Measurements from ENCODE around the gene NUTF2.
"Not testable (repeated sequence)": the region's sequence is repeated elsewhere in the genome, so short reads cannot be mapped to it uniquely, and the experiment has no call there.

Gene NUTF2

DNA sequence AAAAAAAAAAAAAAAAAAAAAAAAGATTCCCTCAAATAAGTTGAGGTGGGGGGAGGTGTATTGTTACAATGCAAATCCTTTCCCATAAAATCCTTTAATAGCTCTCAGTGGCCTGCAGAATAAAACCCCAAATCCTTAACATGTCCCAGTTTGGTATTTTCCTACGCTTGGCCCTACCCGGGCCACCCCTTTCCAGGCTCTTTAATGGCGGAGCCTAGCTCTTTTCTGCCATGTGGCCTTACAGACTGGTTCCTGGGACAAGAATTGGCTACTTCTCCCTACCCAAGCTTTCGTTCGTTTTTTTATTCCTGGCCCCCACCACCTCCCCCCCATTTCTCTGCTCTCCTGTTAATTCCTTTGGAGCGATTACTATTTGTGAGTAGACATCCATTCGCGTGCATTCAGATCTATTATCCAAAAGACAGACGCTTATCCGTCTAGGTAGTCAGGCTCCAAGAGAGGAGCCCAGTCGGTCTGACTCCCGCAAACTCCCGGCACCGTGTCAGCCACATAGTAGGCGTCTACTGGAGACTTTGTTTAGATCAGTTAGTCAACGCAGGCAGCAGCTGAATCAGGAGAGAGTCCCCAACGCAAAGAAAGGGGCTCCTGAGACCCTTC, 5.4 kb upstream of the NUTF2 start:
- no peak for DNase-seq

GRCh38 chr16:67841816-67842508, 4.8 kb upstream of the NUTF2 start, which contains the start of gene THAP11:
Gene THAP11, plus strand, starts transcription at chr16:67842320. Its CDS starts 235 bp downstream, at chr16:67842555.
- peak; percentile 97 for DNase-seq

GRCh38 chr16:67842509-67843342, 4.0 kb upstream of the NUTF2 start:
- peak; percentile 72 for DNase-seq

DNA sequence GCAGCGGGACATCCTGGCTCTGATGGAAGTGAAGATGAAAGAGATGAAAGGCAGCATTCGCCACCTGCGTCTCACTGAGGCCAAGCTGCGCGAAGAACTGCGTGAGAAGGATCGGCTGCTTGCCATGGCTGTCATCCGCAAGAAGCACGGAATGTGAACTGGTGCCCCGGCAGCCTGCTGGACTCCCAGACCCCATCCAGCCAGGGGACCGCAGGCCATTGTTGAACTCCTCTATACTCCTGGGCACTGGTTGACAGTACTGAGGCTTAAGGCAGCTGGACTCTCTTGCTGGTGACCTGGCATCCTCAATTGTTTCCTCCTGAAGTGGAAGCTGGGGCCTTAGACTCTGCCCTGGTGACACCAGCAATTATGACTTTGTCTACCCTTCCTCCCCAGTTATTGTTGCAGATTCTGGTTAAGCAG, 3.4 kb upstream of the NUTF2 start:
- no peak for DNase-seq

DNA sequence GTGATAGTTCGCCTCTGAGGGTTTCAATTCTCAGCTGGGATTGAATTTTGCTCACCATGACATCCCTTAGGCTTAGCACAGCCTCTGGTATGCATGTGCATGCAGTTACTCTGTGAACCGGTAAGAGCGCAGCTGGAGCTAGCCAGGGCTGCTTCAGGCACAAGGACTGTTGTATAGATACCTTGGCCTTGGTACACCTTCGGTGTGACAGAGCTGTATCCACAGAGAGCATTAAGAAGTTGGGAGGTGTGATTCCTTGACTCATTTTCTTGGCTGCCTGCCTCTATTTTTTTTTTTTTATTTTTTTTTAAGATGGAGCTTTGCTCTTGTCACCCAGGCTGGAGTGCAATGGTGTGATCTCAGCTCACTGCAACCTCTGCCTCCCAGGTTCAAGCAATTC, 2.2 kb upstream of the NUTF2 start:
- DNase-seq = no peak

DNA sequence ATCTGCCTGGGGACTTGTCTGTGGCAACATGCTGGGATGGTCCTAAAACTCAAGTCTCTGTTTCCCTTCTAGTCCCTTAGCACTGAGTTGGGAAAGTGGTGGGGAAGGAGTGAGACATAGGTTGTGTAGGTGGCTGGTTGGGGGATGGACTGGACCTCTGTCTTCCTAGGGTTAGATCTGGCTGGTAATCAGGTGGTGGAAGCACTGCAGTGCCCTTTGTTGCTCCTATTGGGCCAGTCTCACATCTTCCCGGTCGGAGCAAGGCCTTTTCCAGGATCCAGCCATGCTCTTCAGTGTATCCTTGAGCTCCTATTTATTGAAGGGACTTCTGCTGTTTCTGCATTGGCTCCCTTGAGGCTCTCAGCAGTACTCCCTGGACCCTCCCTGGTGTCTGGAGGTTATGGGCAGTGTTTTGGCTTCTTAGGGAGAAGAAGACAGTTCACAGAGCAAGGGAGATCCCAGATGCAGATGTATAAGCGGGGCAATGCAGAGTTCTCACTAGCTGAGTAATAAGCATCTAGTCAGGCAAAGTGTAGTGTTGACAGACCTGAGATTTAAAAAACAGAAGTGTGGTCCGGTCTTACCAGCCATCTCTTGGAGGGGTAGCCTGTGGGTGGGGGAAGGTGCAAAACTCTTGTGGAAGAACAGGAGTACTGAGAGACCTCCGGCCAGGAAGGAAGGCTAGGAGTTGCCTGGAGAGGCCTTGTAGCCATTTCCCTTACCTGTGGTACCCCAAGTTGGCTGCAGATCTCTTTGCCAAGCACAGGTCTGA, 1.3 kb upstream of the NUTF2 start:
- DNase-seq = peak; percentile 10

DNA sequence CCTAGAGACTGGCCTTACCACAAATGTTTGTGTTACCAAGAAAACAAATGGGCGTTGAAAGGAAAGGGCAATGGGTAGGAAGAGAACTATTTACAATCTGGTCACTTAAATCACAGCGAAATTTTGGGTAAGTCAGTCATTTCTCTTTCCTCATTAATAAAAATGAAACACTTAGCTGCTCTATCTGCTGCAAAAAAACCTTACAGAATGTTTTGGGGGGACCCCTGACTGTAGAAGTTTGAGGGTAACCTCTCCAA, 742 bp upstream of the NUTF2 start:
- peak; percentile 26 for DNase-seq

DNA sequence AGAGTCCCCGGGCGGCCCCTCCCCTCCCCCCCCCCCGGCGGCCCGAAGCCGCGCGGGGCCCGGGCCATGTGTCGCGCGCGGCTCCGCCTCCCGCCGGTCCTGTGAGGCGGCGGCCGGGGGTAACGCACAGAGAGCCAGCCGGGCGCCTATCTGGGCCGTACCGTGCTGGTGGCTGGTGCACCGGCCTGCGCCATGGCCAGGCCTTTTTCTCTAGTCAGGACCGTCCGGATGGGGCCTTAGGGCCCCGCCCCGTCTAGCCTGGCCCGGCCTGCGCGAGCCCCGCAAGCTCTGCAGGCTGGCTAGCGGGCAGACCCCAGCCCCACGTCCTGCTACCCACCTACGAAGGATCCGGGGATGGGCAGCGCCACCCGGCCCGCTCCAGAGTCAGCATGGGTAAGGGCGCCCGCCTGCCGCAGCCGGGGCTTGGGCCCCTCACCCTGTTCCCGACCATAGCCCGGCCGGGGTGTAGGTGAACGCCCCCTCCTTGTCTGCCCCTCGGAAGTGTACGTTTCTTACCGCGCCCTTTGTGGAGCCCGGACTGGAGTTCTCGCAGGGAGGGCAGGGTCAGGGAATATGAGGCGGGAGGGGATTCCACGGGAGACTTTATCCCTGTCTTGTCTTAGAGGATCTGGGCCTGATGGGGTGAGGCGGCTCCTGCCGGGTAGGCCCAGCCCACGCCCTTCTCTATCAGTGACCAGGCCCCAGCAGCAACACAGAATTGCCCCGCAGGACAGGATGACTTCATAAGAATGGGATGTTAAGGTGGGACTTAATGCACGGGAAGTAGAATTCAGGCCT, 530 bp downstream of the NUTF2 start, which contains the start of gene CENPT:
Gene CENPT, minus strand, starts transcription at position 630 of the 798 bp plus-strand sequence. CDS start 13,834 bp downstream, outside the sequence.
- peak; percentile 18 for DNase-seq

GRCh38 chr16:67848118-67848517, 1.4 kb downstream of the NUTF2 start:
- no peak for DNase-seq

DNA sequence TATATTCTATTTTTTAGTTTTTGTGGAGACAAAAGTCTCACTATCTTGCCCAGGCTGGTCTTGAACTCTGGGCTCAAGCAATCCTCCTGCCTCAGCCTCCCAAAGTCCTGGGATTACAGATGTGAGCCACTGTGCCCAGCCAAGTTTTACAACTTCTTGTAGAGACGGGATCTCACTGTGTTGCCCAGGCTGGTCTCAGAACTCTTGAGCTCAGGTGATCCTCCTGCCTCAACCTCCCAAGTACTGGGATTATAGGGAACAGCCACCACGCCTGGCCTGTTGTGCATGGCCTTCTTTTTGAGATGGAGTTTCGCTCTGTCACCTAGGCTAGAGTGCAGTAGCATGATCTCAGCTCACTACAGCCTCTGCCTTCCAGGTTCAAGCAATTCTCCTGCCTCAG, 6.9 kb downstream of the NUTF2 start:
- DNase-seq = no peak

DNA sequence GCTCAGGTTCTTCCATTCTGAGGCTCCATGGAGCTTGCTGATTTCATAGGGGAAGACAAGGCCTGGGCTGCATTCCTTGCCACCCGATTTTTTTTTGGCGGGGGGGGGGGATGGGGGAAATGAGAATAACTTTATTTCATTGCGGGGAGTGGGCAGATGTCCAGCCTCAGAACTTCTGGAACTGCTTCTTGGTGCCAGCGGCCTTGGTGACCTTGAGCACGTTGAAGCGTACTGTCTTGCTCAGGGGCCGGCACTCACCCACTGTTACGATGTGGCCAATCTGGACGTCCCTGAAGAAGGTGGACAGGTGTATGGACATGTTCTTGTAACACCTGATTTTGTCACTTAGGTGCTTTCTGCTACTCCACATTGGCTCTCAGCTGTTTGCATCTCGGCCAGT, 9.1 kb downstream of the NUTF2 start:
- no peak for DNase-seq

DNA sequence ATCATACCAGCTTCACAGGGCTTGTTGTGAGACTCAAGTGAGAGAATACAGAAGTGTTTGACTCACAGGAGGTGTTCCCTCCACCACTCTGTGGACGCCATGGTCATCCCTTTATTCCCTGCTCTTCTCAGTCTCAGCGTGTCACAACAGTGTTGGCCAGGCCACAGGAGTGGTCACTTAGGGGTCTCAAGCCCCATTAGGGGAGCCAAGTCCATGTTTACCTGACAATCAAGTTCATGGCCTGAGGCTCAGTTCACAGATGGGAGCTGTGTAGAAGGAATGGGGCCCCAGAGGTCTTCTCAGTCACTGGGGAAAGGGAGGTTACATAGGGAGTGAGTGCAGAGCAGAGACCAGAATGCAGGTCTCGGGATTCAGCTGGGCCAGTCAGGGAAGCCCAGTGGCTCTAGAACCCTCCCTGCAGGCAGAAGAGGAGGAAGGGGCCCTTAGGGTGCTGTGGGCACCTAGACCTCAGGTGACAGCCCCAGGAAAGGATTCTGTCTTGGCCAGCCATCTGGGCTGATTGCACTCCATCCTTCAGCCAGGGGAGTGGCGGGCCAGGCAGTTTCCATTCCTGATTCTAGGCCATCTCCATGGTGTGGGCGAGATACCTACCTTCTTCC, 10.3 kb downstream of the NUTF2 start:
- DNase-seq = no peak

DNA sequence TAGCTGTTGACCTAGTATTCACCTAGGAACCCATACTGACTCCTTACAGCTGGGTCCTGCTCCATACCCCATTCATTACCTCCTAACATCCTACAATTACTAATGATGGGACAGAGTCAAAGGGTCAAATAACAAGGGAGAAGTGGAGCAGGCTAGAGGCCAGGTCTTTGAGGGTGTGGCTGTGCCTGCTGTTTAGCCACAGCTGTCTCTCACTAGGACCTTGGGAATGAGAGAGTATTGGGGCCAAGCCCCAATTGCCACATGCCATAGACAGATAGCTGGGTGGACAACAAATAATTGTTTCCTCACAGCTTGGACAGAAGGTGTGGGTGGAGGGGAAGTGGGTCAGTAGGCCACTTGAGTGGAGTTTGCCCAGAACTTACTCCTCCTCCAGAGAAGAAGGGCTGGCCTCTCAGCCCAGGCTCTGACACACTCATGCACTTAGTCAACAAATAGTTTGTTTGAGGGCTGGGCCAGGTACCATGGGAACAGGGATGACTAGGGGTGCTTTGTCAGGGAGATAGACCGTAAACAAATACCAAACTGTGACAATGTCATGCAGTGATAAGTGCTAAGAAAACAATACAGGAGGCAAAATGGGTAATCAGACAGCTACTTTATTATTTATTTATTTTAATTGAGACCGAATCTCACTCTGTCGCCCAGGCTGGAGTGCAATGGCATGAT, 11.0 kb downstream of the NUTF2 start:
- peak; percentile 55 for DNase-seq

DNA sequence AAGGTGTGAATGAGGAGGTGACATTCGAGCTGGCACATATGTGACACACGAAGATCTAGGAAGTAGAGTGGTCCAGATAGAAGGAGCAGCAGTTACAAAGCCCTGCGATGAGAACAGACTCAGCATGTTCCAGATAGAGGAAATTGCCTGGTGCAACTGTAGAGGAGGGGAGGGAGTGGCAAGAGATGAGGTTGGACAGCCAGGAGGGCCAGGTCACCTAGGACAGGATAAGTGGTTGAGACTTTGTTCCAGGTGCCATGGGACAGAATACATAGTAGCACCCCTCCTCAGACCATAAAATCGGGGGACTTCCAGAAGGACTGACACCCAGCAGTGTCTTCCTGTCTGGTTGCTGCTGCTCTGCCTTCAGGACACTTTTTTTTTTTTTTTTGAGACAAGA, 11.8 kb downstream of the NUTF2 start:
- no peak for DNase-seq

DNA sequence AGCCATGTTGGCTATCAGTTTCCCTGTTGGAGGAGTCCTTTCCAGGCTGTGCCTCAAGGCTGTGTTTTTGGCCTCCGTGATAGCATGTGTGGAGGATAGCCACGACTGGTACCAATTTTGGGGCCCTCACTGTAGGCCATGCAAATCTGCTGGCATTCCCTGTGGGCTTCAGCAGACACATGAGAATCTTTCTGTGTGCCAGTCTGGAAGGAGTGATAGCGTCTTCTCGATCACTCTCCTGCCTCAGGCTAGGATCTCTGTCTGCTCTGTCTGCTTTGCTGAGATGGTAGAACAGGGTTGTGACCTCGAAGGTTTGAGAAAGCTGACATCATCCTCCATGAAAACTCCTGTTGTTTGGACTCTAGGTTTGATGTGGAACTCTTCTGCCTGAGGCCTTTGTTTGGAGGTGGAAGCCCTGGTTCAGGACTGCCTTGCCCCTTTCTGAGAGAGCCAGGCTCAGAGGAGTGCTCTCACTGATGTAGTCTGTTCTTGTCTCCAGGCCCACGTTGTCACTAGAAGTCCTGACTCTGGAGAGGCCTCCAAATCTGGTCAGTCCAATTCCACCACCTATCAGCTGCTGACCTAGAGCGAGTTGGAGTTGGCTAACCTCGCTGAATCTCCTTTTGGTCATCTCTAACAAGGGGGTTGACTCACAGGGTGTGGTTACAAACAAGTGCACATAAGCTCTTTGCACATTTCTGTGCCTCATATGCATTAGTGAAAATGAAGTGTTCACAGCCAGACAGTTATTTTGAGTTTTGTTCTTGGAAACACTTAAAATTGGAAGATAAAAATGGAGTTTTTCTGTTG, 14.1 kb downstream of the NUTF2 start:
- no peak for DNase-seq

GRCh38 chr16:67861877-67862276, 15.1 kb downstream of the NUTF2 start:
- DNase-seq = no peak

DNA sequence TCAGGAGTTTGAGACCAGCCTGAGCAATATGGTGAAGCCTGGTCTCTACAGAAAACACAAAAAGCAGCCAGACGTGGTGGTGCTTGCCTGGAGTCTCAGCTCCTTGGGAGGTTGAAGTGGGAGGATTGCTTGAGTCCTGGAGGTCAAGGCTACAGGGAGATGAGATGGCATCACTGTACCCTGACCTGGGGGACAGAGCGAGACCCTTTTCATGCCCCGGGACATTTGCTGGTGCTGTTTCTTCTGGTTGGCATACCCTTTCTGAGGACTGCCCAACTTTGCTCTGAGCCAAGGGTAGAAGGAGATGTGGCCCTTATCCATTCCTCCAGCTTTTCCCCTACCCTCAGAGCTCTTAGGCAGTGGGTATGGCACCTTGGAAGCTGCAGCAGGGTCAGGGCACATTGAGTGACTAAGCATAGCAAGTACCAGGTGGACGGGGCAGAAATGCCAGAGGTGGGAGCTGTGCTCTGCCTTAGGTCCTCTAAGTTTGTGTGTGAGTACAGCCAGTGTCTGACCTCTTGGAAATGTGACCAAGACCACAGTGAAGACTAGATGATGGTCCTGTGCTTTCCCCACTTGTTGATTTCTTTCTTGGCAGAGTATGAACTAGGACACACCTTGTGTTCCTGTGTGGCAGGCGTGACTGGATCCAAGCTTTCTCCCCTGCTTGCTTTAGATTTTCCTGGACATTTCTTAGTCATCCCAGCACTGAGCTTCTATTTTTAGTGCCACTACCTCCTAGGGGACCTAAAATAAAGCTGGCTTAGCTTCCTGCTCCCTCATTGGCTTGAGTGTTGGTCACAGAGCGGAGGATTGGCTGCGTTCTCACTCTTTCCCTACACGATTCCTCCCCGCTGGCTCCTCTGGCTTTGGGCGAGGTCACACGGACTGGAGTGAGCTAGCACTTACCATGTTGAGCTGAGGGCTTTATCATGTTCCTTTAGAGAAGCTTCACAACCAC, 16.2 kb downstream of the NUTF2 start:
- DNase-seq = no peak

DNA sequence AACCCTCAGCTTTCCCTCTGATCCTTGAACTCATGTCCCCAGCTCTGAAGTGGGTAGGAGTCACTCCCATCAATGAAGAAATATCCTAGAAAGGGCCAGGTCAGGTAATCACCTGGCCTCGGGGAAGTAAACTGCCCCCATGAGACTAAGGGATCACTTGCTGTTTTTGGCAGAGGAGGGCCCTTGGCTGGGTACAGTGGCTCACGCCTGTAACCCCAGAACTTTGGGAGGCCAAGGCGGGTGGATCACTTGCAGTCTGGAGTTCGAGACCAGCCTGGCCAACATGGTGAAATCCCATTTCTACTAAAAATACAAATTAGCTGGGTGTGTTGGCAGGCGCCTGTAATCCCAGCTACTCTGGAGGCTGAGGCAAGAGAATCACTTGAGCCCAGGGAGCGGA, 17.3 kb downstream of the NUTF2 start:
- DNase-seq = not testable (repeated sequence)

DNA sequence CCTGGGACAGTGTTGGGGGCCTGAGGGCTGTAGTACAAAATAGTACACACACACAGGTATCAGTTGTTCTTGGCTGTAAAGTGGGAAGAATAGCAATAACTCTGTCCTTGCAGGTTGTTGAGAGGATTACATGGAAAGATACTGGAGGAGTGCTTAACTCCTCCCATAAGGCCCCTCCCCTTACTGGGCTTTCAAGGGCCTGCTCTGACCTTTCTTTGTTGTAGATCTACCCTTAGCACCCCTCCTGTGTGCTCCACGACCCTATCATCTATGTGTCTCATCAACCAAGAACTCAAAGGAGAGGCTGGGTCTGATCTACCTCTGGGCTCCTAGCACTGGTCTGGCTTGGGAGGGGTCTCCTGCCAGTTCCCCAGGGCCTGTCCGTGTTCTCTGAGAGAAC, 17.9 kb downstream of the NUTF2 start:
- DNase-seq = no peak

All from activated CD4-positive, alpha-beta T cell treated with anti-CD3 and anti-CD28 coated beads, Interleukin-10, Interleukin-2, amounts not matched to agents 100 ng/mL and 50 ng/mL, durations not matched to agents 16 hours and 8 hours (primary cell).